ENCODE results near the gene SYAP1.
"Not testable (repeated sequence)": the region's sequence is repeated elsewhere in the genome, so short reads cannot be mapped to it uniquely, and the experiment has no call there.

Gene SYAP1

DNA sequence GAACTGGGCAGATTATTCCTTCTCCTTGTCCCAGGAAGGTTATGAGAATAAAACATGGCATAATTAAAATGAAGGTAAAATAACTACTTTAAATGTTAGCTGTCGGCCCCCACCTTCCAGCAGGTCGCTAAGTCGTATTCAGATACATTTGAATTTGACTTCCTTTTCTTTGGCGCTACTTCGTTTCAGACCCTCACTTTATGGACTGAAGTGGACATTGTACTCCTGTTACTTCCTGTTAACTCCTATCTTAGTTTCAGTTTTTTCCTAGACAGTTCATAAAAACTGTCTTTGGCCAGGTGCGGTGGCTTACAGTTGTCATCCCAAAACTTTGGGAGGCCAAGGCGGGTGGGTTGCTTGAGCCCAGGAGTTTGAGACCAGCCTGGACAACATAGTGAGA is 5.7 kb downstream of the SYAP1 start:
- DNase-seq (ENCODE audit: low spot score): no peak

DNA sequence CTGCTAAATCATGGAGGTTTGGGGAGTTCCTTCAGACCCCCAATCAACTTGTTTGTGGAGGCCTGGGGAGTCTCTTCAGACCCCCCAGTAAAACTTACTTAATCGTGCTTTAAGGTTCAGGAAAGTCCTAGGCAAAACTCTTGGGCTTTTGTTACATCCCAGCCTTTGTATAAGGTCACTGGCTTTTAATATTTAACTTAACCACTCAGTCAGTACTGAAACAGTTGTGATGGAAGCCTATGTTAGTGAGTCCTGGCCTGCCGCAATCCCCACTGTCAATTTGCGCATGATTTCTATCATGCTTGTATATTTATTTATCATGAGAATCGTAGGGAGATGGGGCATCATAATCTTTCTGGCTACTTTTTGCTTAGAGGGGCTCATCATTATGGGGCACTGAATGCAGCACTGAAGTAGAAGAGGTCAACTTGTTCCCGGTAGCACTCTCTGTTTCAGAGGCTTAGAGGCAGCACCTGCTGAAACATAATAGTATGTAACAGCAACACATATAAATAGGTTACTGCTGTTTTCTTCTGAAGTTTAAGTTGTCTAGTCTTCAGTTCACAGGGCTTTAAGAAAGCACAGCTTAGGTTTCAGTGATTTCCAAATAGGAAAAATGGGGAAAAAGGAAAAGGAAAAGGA is 7.1 kb downstream of the SYAP1 start:
- DNase-seq (ENCODE audit: low spot score): not testable (repeated sequence)

DNA sequence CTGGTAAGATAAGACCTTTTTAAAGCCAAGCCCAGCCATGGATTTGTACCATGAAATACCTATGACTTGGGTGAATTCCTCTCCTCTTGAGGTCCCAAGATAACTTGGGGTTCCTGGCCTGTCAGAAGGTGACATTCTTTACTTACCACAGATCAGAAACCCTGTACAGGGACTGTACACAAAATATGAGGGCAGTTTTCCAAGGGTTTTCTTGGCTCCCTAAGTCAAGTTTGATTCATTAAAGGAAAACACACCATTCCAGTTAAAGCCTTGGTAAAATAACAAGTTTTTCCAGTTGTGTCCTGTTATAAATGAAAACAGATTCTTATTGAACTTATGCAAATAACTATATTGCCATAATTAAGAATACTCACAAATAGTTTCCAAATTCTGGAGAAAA is 8.2 kb downstream of the SYAP1 start:
- DNase-seq (ENCODE audit: low spot score): no peak

DNA sequence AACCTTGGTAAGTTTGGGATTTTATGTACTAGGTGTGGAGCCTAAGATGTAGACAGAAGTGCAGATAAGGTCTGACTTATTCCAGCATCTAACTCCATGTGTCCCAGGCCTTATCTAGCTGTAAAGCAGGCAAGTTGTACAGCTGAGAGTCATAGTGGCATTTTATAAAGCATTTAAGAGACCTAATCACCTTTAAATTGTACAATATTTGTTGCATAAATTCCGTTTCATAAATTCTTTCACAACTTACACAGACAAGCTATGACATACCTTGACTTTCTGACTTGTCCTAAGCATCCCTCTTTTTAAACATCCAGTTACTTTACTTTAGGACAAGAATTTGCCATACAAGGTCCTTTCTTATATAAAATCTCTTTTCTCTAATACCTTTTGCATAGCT is 11.0 kb downstream of the SYAP1 start:
- DNase-seq (ENCODE audit: low spot score): no peak

DNA sequence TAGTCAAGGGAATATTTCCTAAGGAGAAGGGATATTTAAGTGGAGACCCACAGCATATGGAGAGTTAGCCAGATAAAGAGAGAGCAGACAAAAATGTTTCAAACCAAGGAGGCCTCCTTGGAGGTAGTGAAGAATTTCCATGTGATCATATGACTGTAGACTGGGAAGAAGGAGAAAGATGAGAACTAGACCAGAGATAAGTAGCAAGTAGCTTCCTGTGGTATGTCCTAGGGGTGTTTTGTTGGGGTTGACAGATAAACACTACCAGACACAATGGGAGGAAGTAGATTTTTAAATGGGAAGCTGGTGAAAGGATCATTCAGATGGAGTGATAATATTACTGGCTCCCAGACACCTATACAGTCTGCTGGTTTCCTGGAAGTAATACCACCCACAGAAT is 13.6 kb downstream of the SYAP1 start:
- no peak for DNase-seq (ENCODE audit: low spot score)

DNA sequence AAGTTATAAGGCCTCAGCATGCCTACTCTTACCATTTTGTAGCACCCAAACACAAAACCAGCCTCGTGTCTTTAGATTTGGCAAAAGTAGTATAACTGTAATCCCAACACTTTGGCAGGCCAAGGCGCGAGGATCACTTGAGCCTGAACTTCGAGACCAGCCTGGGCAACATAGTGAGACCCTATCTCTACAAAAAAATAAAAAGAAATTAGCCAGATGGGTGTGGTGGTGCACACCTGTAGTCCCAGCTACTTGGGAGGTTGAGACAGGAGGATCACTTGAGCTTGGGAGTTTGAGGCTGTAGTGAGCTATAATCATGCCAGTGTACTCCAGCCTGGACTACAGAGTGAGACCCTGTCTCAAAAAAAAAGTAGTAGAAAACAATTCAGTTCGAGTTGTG is 17.6 kb downstream of the SYAP1 start:
- DNase-seq (ENCODE audit: low spot score): no peak

DNA sequence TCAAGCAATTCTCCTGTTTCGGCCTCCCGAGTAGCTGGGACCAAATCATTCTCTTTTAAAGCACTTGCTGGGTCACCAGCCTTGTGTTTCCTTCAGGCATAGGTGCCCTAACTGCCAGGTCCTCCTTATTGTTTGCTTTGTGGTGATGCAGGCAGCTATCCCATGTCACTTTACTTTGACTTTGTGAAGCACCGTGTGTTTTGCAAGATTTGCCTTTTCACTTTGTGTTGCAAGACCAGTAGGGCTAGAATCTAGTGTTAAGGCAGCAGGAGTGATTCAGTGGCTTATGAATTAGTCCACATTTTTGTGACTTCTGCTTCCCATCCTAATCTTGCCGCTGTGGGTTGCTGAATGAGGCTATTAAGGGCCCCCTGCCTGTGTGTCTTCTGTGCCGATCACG is 20.2 kb downstream of the SYAP1 start:
- no peak for DNase-seq (ENCODE audit: low spot score)

DNA sequence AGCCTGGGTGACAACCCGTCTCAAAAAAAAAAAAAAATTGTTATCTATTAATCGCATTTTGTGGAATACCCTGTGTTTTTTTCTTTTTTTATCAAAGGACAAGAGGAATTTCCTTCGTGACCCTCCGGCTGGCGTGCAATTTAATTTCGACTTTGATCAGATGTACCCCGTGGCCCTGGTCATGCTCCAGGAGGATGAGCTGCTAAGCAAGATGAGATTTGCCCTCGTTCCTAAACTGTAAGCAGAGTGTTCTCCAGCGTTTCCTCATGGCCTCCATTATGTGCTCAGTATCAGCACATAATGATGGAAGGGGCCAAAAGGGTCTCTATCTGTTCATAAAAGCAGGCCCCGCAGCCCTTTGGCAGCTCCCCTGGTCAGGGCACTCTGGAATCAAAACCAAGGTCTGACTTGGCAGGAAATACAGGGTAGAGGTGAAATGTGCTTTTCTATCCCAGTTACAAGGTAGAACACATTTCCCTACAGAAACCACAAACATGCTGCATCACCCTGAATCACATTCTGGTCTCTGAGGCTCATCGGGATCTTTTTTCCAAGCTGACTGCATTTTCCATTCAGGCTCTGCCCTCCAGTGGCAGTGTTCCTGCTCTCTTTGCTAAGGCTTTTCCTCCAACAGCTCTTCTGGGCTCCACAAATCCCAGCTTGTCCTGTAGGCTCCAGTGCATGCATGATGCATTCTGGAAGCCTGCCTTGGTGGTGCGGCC is 24.4 kb downstream of the SYAP1 start:
- peak; percentile 8 for DNase-seq (ENCODE audit: low spot score)

DNA sequence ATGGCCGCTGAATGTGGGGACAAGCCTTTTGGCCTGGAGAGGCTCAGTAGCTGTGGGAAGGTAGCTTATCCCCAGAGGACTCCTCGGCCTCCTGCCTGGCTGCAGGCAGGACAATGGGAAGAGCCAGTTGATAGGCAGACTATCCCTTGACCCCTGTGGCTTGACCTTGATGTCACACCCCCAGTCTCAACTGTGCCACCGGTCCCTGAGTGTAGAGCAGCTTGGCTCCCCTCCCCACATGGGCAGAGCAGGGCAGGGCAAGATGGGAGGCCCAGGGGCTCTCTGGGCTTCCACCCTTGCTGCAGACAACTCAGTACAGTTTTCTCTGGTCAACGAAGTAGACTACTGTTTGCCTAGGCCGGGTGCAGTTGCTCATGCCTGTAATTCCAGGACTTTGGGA is 25.7 kb downstream of the SYAP1 start:
- DNase-seq (ENCODE audit: low spot score): no peak

DNA sequence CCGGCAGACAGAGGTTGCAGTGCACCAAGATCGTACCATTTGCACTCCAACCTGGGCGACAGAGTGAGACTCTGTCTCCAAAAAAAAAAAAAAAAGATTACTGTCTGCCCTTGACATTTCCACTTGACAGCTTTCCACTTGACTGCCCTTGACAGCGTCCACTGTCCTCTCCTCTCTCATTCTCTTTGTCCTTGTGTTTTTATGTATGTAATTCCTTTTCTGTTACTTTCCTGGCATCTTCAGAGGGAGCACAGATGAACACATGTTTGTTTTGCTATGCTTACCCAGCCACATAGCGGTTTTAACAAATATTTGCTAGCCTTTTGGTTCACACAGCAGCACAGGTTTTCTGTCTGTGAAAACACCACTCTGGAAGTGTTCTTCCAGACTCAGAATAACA is 26.2 kb downstream of the SYAP1 start:
- DNase-seq (ENCODE audit: low spot score): no peak

DNA sequence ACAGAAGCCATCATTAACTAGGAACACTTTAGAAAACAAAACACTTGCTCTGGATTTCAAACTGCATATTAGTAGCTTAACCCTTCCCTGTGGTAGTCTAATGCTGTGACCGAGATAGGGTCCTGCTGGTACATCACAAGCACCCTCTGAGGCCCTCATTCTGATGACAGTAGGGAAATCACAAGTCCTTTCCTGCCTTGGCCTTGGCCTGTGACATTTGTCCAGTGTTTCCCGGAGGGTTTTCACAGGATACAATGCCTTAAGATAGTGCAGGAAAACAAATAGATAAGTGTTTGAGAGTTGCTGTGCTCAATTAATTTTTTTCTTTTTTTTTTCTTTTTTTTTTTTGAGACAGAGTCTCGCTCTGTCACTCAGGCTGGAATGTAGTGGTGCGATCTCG is 29.0 kb downstream of the SYAP1 start:
- DNase-seq (ENCODE audit: low spot score): no peak

DNA sequence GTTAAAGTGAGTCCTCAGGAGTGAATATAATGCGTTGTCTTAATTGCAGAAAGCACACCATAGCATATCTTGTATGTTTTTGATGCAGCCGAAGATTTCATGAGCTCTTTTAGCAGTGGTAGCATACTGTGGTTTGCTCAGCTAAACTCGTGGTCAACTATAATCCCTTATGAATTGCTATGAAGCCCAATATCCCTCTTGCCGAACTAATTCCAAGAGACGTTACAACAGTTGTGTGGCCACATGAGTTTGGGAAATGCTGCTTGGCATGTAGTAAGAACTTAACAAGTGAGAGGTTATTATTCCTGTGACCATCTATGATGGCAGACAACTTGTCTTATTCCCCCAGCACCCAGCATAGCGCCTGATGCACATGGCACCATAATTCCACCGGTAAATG is 30.7 kb downstream of the SYAP1 start:
- DNase-seq (ENCODE audit: low spot score): no peak

DNA sequence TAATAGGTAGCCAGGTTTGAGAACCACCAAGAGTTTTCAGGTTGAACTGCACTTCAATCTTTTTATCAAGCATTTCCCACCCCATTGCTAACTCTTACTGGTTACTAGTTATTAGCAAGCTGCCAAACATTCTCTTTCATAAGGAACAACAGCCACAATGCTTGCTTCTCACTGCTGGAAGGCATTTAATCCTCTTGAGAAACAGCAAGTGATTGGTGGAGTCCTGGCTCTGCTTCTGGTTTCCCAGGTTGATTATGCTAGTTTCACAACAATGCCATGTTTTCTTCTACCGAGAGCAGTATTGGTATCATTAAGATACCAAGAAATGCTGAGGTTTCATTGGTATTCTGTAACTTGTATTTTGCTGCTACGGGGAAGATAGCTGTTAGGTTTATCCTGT is 34.6 kb downstream of the SYAP1 start:
- DNase-seq (ENCODE audit: low spot score): no peak

DNA sequence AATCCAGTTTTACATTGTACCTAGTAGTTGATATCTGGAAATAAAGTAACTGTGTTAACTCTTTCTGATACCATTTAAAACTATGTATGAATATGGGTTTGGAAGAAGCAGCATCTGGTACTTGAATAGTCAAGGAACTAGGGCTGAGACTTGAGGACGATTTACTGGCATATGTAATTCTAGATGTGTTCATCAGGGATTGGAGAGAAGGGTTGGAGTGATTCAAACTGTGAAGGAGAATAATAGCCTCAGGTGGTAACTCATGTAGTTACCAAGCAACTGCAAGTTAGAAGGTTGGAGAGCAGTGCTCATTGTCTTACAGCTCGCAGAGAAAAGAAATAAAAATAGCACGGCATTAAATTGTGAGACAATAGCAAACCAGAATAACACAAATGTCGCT is 37.3 kb downstream of the SYAP1 start:
- DNase-seq (ENCODE audit: low spot score): no peak

DNA sequence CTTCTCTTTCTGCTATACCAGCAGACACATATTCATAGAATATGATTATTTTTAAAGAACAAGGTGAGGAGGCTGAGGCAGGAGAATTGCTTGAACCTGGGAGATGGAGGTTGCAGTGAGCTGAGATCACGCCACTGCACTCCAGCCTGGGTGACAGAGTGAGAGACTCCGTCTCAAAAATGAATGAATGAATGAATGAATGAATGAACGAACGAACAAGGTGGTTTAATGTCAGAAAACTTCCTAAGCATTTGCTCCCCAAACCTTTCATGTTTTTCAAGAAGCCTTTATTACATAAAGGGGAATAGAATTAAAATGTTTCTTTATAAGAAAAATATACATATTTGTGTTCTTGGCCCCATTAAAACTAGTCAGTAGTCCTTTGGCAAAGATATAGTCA is 42.1 kb downstream of the SYAP1 start:
- not testable (repeated sequence) for DNase-seq (ENCODE audit: low spot score)

DNA sequence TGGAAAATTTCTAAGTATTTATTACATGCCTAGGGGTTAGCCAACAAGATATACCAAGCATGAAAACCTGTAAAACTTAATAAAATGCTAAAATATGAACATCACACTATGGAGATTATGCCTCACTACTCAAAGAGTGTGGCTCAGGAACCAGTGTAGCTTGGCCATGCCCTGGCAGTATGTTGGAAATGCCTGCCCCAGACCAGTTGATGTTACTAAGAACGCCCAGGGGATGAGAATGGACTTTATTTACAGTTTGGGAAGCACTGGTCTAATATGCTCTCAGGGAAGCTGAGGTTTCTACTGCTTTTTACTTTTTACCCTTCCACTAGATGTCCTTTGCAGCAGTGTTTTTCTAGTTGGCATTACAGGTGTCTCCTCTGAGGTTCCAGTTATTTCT is 43.2 kb downstream of the SYAP1 start:
- DNase-seq (ENCODE audit: low spot score): no peak

DNA sequence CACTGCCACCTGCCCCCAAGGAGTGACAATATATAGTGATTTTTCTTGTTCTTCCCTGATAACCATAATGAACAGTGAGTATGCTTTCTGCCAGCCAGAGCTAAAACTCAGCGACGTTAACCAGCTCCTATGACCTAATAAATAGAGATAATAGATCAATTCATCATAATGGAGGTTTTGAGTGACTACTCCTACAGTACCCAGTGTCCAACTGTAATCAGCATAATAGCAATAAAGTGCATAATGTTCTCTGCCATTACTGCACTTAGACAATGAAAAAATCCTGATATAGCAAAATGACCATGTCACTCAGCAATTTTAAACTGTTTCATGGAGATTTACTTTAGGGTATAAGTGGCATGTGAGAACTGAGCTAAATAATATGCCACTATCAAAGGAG is 46.2 kb downstream of the SYAP1 start:
- DNase-seq (ENCODE audit: low spot score): no peak

DNA sequence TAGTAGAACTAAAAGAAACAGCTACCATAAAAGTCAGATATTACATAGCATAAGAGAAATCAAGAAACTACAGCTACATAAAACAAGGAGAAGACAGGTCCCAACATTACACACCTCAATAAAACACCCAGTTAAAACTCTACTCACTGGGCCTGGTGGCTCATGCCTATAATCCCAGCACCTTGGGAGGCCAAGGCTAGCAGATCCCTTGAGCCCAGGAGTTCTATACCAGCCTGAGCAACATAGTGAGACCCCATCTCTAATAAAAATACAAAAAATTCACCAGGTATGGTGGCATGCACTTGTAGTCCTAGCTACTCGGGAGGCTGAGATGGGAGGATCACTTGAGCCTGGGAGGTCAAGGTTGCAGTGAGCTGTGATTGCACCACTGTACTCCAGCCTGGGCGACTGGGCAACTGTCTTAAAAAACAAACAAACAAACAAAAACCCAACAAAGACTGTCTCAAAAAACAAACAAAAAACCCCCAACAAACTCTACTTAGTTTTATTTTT is 51.6 kb downstream of the SYAP1 start:
- DNase-seq (ENCODE audit: low spot score): no peak

DNA sequence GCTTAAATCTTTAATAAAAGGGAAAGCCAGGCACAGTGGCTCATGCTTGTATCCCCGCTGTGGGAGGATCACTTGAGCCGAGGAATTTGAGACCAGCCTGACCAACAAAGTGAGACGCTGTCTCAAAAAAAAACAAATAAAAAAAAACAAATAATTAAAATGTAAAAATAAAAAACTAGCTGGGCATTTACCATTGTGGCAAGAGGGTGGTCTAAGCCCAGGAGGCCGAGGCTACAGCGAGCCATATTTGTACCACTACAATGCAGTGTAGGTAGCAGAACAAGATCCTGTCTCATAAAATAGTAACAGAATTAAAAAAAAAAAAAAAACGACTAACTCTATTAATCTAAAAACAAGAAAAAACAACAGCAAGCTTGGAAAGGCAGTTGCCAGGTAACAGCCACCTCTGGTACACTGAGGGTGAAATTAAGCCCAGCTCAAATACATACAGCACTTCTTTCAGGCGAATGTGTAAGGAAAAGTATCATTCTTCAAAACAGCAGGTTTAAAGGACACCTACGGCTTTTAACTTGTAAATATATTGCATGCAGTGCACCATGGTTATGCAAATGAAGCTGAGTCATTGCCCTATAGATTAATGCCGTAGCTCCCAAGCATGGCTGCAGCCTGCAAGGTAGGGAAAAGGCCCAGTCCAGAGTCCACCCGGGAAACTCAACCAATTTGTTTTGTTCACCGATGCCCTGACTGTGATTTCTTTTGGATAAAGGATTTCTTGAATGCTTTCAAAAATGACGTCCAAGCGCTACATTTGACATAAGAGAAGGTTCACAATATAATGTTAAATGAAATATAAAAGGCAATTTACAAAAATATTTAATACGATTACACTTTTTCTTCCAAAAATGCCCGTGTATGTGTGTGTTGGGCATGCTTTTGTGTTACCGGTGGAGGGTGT is 52.3 kb downstream of the SYAP1 start:
- DNase-seq (ENCODE audit: low spot score): peak; percentile 89

DNA sequence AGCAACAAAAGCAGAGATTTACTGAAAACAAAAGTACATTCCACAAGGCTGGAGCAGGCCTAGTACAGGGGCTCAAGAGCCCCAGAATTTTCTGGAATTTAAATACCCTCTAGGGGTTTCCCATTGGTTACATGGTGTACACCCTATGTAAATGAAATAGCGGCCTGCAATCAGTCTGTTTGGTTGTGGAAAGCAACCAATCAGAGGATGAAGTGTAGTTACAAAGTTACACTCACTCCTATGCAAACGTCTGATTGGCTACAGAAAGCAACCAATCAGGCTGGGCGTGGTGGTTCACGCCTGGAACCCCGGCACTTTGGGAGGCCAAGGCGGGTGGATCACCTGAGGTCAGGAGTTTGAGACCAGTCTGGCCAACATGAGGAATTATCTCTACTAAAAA is 53.0 kb downstream of the SYAP1 start:
- peak; percentile 72 for DNase-seq (ENCODE audit: low spot score)

DNA sequence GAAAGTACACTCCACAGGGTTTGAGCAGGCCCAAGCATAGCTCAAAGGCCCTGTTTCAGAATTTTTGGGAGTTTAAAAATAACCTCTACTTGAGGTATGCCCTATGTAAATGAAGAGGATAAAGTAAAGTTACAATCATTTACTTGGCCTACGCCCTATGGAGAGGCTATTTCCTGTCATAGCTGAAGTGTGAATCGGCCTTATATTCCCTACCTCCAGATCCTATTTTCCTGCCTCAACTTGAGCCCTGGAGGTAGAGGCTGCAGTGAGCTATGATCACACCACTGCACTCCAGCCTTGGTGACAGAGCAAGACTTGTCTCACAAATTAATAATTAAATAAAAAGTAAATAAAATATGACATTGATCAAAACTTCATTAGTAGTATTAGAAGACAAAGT is 55.3 kb downstream of the SYAP1 start:
- DNase-seq (ENCODE audit: low spot score): no peak

DNA sequence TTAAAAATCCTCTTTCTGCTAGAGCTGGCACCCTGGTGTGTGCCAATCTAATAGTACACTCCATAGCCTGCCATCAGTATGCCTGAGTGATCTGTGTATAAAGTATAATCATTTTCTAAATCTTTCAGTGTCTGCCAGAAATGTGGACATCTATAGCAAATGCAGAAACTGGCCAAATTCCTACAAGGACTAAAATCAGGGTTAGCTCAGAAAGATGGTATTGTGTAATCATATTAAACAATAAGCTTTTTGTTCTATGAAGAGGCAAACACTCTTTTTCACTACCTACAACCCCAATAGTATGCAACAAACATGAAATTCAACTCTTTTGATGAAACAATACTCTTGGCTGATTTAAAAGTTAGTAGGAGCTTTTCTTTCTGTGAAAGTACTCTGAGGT is 59.1 kb downstream of the SYAP1 start:
- no peak for DNase-seq (ENCODE audit: low spot score)

DNA sequence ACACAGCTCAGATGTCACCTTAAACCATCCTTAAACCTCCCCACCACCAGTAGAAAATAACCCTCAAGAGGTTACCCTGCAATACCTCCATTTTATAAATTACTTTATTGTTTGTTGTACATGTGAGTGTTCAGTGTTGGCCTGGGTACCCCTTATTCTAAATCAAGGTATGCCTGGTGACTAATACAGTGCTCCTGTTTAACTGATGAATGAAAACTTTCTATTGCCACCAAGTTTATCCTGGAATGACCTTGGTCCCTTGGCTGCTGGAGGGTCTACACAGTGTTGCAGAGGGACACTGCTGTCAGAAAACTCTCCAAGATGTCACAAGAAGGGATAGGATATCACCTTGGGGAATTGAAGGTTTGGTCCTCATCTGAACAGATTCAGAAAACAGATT is 59.6 kb downstream of the SYAP1 start:
- DNase-seq (ENCODE audit: low spot score): no peak

Measured in SW480 (cell line).